HG03108 (cell line): ENCODE measurements around the gene LRRC15.

Experiments
- ATAC-seq: cut with Tn5 transposase; IDR thresholded peaks from one replicate; pipeline ENCODE4 v1.9.1; 2021; ENCODE audit warnings: moderate library complexity; ENCODE audit not compliant: unreplicated experiment

The LRRC15 gene

DNA sequence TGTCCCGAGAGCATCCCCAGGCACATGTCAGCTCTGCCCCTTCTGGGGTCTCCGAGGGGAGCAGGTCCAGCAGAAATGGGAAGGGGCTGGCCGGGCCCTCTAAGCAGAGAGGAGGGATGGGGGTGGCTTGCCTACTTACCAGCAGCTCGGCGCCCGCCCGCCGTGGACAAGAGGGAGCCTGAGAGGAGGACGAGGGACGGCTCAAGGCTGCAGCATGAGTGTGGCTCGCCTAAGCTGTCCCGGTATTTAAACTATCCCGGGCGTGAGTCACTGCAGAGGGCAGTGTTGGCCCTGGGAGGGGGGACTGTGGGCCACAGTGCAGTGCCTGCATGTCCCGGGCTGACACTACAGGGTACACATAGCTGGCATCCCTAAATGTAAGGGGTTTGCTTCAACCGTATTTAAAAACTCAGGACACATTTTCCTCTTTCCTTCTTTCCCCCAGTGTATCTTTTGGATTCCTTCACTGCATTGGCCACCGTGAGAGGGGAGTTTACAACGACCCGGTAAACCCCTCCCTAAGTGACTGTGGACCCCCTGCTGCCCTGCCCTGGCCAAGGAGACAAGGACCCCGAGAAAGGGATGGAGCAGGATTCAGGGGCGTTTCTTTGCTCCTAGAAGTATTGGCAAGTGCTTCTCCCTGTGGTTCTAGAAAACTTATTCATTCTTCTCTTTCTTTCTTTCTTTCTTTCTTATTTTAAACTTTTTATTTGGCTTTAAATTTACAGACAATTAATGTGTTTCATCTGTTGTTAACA is at the start of gene LRRC15:
TSS of gene LRRC15 (minus strand) at position 222 of the 758 bp plus-strand sequence. CDS start 8,700 bp downstream, outside the sequence.
- ATAC-seq: no peak

DNA sequence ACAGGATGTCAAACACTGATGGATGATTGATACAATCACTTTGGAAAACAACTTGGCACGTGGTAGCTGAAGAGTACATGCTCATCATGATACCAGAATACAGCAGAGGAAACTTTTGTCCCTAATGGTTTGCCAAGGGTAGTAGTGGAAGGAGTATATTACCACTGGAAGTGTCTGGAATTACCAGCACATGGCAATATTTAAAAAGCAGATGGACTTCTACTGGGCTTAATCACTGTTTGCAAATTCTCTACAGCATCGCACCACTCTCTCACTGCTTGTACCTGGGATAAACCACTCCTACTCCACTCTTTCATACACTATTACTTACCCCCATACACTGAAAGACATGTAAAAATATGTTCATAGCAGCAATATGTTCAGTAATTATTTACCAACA is 49.1 kb upstream of the LRRC15 start:
- no peak for ATAC-seq

GRCh38 chr3:194407423-194407822 is 37.9 kb upstream of the LRRC15 start:
- no peak for ATAC-seq

DNA sequence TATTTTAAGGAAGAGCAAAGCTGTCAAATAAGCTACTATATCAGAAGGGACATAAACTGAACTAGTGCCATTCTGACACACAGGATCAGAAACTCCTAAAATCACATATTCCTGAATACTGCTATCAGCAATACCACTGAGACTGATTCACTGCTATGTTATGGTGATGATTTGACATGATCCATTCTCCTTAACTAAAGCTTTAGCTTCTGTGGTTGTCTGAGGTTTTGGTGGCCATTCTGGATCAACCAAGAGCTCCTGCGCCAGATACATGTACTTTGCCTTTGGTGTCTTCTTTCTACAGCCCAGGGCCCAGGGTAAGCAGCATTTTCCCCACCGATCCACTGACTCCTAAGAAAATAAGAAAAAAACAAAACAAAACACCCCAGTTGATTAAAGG is 36.2 kb upstream of the LRRC15 start:
- no peak for ATAC-seq

GRCh38 chr3:194404365-194405140 is 35.0 kb upstream of the LRRC15 start:
- no peak for ATAC-seq

- no peak for ATAC-seq
Measured at GRCh38 chr3:194401868-194402329, 32.4 kb upstream of the LRRC15 start.

DNA sequence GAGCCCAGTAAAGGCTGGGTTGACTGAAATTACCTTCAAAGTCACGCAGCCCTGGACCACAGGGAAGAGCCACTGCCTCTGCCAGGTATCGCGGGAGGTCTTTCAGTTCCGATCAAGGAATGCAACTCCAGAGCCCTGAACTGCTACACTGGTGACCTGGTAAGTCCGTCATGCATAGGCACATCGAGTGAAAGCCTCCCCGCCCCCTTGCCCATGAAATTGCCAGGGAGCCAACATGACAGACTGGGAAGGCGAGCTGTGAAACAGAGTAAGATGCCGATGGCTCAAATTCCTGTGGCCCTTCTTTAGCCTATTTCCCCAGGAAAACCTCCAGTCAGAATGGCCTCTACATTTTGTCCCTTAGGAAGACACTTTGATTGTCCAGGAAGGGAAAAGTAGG is 31.8 kb upstream of the LRRC15 start:
- no peak for ATAC-seq

- ATAC-seq: no peak
Measured at GRCh38 chr3:194399874-194400411, 30.4 kb upstream of the LRRC15 start.

GRCh38 chr3:194399166-194399565 is 29.6 kb upstream of the LRRC15 start, which contains the start of gene GP5:
Gene GP5 (minus strand): TSS chr3:194399266. CDS start chr3:194398282, 984 bp downstream.
- ATAC-seq: no peak

DNA sequence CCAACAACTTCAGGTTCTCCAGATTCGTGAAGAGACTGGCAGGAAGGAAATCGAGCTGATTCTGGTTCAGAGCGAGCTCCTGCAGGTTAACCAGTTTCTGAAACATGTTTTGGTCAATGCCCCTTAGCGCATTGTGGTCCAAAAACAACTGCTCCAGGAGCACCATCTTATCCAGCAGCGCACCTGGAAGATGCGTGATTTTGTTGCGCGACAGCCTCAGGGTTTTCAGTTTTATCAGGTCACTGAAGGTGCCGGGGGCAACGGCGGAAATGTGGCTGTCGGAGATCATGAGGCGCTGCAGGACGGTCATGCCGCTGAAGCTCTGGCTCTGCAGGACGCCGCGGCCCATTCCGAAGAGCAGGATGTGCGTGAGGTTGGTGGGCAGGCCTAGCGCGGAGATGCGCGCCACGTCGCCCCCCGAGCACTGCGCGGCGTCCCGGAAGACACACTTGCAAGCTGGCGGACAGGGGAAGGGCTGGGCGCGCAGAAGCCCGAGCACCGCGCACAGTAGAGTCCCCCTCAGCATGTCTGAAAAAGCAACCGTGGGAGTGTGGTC is 28.3 kb upstream of the LRRC15 start:
- ATAC-seq: no peak

DNA sequence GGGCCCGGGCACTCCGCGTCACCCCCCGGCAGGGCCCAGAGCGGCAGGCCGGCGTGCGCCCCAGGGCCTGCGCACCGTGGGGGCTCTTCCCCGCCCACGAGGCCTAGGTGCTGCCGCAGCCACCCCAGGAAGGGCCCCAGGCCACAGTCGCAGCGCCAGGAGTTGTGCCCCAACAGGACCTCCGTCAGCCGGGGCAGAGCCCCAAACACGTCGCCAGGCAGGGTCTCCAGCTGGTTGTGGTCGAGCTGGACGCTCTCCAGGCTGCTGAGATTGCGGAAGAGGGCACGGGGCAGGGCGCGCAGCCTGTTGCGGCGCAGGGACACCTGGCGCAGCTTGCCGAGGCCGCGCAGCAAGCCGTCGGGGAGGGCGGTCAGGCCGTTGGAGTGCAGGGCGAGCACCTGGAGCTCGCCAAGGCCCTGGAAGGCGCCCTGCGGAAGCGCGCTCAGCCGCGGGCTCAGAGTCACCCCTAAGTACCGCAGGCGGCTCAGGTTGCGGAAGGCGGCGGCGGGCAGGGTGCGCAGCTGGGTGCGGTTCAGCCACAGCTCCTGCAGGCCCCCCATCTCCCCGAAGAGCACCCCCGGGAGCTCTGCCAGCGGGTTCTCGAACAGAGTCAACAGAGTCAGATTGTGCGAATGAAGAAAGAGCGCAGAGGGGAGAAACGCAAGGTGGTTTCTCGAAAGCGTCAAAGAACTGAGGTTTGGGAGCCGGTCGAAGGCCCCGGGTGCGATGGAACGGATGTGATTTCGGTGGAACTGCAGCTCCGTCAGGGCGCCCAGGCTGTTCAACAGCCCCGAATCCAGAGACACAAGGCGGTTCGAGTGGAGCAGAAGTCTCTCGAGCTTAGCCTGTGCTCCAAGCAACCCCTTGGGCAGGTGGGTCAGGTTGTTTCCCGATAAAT is 27.6 kb upstream of the LRRC15 start:
- no peak for ATAC-seq

DNA sequence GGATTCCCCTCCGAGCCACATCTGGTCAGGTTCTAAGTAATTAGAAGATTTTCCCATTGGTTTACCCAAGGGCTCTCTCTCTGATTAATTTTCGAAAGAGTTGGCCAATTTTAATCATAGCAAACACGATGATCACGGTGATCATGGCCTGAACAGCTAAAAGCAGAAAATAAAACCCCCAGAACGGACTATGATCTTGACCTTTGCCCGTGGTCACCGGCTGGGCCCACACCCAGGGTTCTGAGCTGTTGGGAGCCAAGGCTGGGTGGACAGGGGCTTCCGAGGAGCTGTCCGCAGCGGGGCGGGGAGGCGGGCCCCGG is 27.0 kb upstream of the LRRC15 start:
- no peak for ATAC-seq

GRCh38 chr3:194395778-194396538 is 26.4 kb upstream of the LRRC15 start:
- no peak for ATAC-seq

DNA sequence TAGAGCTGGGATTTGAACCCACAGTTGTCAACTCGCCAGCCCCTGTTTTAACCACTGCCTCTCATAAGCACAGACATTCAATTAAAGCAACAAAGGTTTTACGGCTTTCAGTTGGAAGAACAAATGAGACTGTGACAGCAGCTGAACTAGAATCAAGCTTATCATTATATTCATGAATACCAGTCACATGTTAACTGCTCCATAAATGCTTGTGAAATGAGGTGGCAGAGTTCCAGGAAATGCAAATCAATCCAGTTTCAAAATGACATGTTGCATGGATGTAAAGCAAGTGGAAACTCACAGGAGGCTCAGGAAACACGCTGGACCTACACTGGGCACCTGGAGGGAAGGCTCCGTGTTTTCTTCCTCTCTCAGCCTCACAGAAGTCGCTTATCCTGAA is 25.7 kb upstream of the LRRC15 start:
- ATAC-seq: no peak

- no peak for ATAC-seq
Measured at GRCh38 chr3:194392576-194392975, 23.0 kb upstream of the LRRC15 start.

- ATAC-seq: no peak
Measured at GRCh38 chr3:194390835-194391234, 21.3 kb upstream of the LRRC15 start.

- ATAC-seq: no peak
Measured at GRCh38 chr3:194389269-194389668, 19.7 kb upstream of the LRRC15 start.

DNA sequence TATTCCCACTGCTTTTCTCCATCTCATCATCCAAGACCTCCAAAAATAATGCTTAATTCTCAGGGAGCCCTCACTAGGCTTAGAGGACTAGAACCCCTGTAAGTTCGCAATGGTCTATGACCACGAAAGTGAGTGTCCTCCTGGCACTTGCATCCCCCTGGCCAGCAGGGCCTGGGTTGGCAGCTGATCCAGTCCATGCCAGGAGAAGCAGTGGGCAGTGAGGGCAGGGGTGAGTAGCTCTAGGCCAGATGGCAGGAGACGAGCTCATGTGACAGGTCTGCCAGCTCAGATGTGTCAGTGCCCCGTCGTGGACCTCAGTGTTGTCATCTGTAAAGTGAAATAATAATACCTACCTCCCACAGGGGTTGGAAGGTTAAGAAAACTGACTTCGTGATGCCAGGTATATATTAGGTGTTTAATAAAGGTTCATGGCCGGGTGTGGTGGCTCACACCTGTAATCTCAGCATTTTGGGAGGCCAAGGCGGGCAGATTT is 18.4 kb upstream of the LRRC15 start:
- ATAC-seq: no peak

- no peak for ATAC-seq
Measured at GRCh38 chr3:194387276-194387675, 17.7 kb upstream of the LRRC15 start.

DNA sequence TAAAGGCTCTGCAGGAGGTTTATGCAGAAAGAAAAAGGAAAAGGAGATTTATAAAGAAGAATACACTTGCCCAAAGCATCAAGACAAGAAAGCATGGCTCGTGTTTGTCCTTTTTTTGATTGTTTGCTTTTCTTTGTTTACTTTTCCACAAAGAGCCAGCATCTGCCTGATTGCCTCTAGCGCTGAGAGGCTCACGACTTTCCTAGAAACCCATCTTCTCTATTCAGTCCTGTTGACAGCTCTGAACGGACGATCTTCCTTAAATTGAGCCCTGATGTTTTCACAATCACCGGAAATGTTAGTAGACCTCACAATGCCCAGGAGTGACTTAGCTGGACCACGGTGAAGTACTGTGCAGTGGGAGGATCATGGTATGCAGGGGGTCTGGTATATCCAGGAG is 17.1 kb upstream of the LRRC15 start:
- no peak for ATAC-seq
